Mesodermal cell (in vitro differentiated cells): ENCODE data around the gene MYO7A.

Source experiments
- H3K27ac ChIP-seq: 2 replicates; pipeline ENCODE4 v1.7.0; 2013; ENCODE audit warnings: mild to moderate bottlenecking, low read depth, low read length, moderate library complexity; ENCODE audit not compliant: severe bottlenecking
- H3K36me3 ChIP-seq: 2 replicates; pipeline ENCODE4 v1.7.1; 2013; ENCODE audit warnings: mild to moderate bottlenecking, low read length, moderate library complexity; ENCODE audit not compliant: control insufficient read depth, insufficient read depth
- H3K4me1 ChIP-seq: one replicate; pipeline ENCODE4 v1.7.1; 2013; ENCODE audit warnings: mild to moderate bottlenecking, low read length; ENCODE audit not compliant: insufficient read depth, control insufficient read depth, poor library complexity, severe bottlenecking
- H3K4me3 ChIP-seq: 2 replicates; pipeline ENCODE4 v1.7.0; 2013; ENCODE audit warnings: low read length, control low read depth, mild to moderate bottlenecking; ENCODE audit not compliant: insufficient read depth, poor library complexity, severe bottlenecking; ENCODE audit errors: extremely low read depth
- H3K9me3 ChIP-seq: 2 replicates; pipeline ENCODE4 v1.7.1; 2013; ENCODE audit warnings: mild to moderate bottlenecking, low read length, moderate library complexity; ENCODE audit not compliant: control insufficient read depth
- WGBS, 2 experiments: methylation state at CpG; one replicate each; pipeline ENCODE4 v1.1.5; 2013; ENCODE audit warnings: missing lambda C conversion rate in 2 of 2; ENCODE audit not compliant: insufficient coverage in 2 of 2; 5-methylcytosine and 5-hydroxymethylcytosine counted together

Gene MYO7A

DNA sequence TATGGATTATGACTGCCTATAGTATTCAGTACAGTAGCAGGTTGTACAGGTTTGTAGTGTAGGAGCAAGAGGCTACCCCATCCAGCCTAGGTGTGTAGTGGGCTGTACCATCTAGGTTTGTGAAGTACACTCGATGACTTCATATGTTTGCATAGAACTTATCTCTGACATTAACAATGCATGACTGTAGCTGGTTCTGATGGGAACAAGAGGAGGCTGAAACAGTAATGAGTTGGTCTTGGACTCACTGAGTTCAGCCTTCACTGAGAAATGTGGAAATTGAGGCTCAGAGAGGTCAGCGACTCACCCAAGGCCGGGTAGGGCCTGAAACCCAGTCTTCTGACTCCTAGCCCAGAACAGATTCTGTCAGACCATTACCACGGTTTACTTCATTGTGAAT, 13.0 kb downstream of the MYO7A start:
- Histone ChIP-seq H3K36me3 (no peaks in the 10 kb centered on the region), H3K4me3 (no peak overlapping the region), H3K27ac (no peak overlapping the region), H3K9me3 (no peaks in the 10 kb centered on the region), H3K4me1 (peaks cover 4% of the 10 kb centered on the region)
- WGBS, 2 experiments = 80% methylated on average over 1 of the region's 4 CpGs; no CpG with 5 or more reads in 1 of the 2 experiments

DNA sequence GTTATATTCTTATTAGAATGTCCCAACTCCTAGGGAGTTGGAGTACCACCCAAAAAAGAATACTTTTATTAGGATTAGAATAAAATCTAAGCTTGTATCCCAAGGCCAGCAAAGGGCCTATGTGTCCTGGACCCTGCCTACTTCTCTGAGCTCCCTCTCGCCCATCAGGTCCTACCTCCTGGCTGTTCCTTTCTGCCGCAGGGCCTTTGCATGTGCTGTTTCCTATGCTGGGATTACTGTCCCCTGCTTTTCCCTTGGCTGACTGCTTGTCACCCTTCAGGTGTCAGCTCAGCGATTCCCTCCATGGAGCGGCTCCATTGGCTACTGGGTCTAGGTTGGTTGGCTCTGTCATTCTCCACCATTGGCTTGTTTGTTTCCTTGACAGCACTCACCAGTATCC, 13.4 kb downstream of the MYO7A start:
- WGBS, 2 experiments = 95 to 98% methylated on average over 4 of the region's 4 CpGs
- no peaks in the 10 kb centered on the region for H3K36me3 ChIP-seq
- no peak overlapping the region for H3K4me3 ChIP-seq
- no peak overlapping the region for H3K27ac ChIP-seq
- H3K9me3 ChIP-seq = no peaks in the 10 kb centered on the region
- peaks cover 4% of the 10 kb centered on the region for H3K4me1 ChIP-seq

DNA sequence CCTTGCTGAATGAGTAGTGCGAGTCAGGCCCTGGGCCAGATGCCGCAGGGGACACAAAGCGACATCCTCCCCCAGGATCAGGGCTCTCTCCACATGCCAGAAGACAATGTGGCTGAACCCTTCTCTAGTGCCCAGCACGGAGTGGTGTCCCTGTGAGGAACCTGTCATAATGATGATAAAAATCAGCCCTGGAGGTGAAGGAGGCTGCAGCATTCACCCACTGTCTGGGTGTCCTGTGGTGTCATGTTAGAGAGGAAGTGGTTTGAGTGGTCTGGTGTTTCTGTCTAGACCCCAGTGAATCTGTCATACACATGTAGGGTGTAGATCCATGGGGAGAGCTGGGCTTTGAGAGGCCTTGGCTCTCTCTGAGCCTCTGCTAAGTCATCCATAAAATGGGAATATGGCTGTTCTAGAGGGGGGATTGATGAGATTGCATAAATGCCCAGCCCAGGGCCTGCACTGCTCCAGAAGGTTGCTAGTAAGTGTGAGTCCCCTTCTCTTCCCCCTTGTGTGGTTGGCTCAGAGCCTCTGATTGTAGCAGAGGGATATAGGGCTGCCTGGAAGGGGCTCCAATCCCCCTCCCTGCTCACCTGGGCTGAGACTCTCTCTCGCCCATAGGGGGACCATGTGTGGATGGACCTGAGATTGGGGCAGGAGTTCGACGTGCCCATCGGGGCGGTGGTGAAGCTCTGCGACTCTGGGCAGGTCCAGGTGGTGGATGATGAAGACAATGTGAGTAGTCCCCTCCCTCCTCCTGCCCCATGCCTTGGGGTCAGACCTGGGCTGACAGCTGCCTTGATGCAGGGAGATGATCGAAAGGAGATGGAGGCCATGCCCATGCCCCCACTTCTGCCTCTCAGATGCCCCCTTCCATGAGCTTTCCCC, 14.3 kb downstream of the MYO7A start:
- no peak overlapping the region for H3K27ac ChIP-seq
- peaks cover 4% of the 10 kb centered on the region for H3K4me1 ChIP-seq
- no peak overlapping the region for H3K4me3 ChIP-seq
- H3K9me3 ChIP-seq = no peaks in the 10 kb centered on the region
- no peaks in the 10 kb centered on the region for H3K36me3 ChIP-seq
- WGBS, 2 experiments = 92 to 98% methylated on average over 7 to 8 of the region's 11 CpGs

DNA sequence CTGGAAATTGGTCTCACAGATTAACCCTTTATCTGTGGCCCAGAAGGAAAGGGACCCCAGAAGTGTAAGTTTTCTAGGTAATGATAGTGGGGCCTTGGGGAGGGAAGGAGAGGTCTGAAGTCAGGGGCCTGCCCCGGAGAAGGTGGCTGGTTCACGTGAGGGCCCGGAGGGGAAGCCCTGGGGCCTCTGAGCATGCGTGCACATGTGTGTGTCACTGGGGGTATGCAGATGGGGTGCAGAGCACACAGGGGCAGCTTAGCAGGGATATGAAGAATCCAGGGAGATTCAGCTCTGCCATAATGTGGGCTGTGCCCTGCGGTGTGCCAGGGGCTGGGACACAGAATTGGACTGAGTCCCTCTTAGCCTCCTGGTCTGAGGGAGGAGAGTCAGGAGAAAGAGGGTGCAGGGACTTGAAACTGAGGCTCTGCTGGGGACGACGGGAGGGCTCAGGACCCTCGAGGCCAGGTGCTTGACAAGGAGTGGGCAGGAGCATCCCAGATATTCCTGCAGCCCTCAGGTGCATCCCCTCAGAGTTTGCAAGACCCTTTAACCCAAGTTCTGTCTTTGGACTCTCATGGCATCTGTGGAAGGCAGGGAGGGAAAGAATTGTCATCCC, 15.5 kb downstream of the MYO7A start:
- Histone ChIP-seq H3K27ac (no peak overlapping the region), H3K36me3 (no peaks in the 10 kb centered on the region), H3K4me3 (no peak overlapping the region), H3K4me1 (peaks cover 4% of the 10 kb centered on the region), H3K9me3 (no peaks in the 10 kb centered on the region)
- WGBS, 2 experiments = 96% methylated on average over 5 to 8 of the region's 8 CpGs

DNA sequence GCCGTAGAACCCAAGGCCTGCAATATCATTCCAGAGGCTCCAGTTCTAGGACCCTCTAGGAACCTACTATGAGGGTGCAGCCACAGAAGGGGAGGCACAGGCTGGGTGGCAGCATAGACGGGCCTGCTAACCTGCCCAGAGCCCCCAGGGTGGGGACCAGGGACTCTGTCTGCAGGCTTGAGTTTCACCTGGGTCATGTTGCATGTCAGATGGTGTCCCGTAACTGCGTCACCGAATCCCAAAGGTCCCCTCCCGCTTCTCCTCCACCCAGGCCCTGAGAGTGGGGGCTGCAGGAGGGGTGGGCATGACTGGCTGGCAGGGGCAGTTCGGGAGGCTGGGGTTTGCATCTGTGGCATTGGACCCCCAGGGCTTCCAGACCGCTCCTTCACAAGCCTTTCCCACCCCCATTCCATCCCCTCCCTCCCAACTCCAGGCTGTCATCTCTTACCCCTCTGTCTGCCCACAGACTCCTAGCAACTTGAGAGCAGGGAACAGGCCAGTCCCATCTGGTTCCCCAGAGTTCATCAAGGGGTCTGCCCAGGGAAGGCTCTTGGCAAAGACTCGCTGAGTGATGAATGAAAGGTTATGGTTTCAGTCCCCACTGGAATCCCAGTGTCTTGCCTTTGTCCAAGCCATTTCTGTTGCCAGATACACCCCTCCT, 16.3 kb downstream of the MYO7A start:
- Histone ChIP-seq H3K36me3 (no peaks in the 10 kb centered on the region), H3K27ac (no peak overlapping the region), H3K4me1 (peaks cover 4% of the 10 kb centered on the region), H3K9me3 (no peaks in the 10 kb centered on the region), H3K4me3 (no peak overlapping the region)
- WGBS, 2 experiments = 90 to 94% methylated on average over 4 to 8 of the region's 9 CpGs

- H3K9me3 ChIP-seq = no peaks in the 10 kb centered on the region
- H3K4me3 ChIP-seq = no peak overlapping the region
- peaks cover 2% of the 10 kb centered on the region for H3K4me1 ChIP-seq
- 84 to 89% methylated on average over 5 to 6 of the region's 7 CpGs for WGBS, 2 experiments
- H3K36me3 ChIP-seq = no peaks in the 10 kb centered on the region
- no peak overlapping the region for H3K27ac ChIP-seq
Measured at GRCh38 chr11:77144857-77145428, 16.9 kb downstream of the MYO7A start.

- Histone ChIP-seq H3K9me3 (no peaks in the 10 kb centered on the region), H3K36me3 (no peaks in the 10 kb centered on the region), H3K4me1 (peaks cover 3% of the 10 kb centered on the region), H3K27ac (no peak overlapping the region), H3K4me3 (no peak overlapping the region)
- WGBS, 2 experiments = 88 to 94% methylated on average over 8 to 9 of the region's 10 CpGs
Measured at GRCh38 chr11:77146261-77147035, 18.4 kb downstream of the MYO7A start.

DNA sequence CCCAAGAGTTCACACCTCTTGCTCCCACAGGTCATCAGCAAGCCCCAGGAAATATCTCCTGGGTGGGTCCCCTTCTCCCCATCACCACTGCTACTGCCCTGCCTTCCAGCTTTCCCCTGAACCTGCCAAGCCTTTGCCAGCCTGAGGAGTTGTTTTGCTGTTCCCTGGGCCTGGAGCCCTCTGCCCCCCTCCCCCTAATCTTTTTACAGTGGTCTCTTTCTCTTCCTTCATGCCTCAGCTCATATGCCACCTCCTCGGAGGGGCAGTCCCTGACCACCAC, 18.9 kb downstream of the MYO7A start:
- H3K4me1 ChIP-seq = peaks cover 3% of the 10 kb centered on the region
- WGBS, 2 experiments = 67 to 80% methylated on average over 1 of the region's 1 CpG
- H3K27ac ChIP-seq = no peak overlapping the region
- H3K36me3 ChIP-seq = no peaks in the 10 kb centered on the region
- no peaks in the 10 kb centered on the region for H3K9me3 ChIP-seq
- no peak overlapping the region for H3K4me3 ChIP-seq

- Histone ChIP-seq H3K4me1 (peaks cover 3% of the 10 kb centered on the region), H3K9me3 (no peaks in the 10 kb centered on the region), H3K36me3 (no peaks in the 10 kb centered on the region), H3K4me3 (no peak overlapping the region), H3K27ac (no peak overlapping the region)
- WGBS, 2 experiments = 12 to 17% methylated on average over 35 to 37 of the region's 47 CpGs
Measured at GRCh38 chr11:77147668-77148321, 19.7 kb downstream of the MYO7A start.
